Spinal cord (tissue), 10 donors: Measurements from ENCODE around the gene BICDL1. TPM values are rescaled to one million over a fixed set of nuclear protein-coding genes. Genes with fewer than 3 reads are reported as not detected.
A peak's percentile ranks its signal among the peaks of the same experiment; 100 is the strongest.

Source experiments
- DNase-seq, 6 donors: peaks; one replicate each; pipeline versions ENCODE4 v3.0.0 to v3.0.0-alpha.2; 2013 to 2015; ENCODE audit warnings: low spot score in 6 of 6, low read depth in 4 of 6
- H3K27ac ChIP-seq: one replicate; pipeline ENCODE4 v1.5.1; 2013; ENCODE audit warnings: low read depth, low read length, control low read depth
- H3K27me3 ChIP-seq: one replicate; pipeline ENCODE4 v1.6.1; 2013; ENCODE audit warnings: low read length; ENCODE audit not compliant: control insufficient read depth, insufficient read depth
- H3K36me3 ChIP-seq: one replicate; pipeline ENCODE4 v1.6.1; 2013; ENCODE audit warnings: low read length; ENCODE audit not compliant: control insufficient read depth, insufficient read depth
- H3K4me1 ChIP-seq: one replicate; pipeline ENCODE4 v1.6.1; 2013; ENCODE audit warnings: low read length; ENCODE audit not compliant: control insufficient read depth, insufficient read depth
- H3K4me3 ChIP-seq: one replicate; pipeline ENCODE4 v1.5.1; 2013; ENCODE audit warnings: low read depth, low read length, control low read depth
- H3K9me3 ChIP-seq: one replicate; pipeline ENCODE4 v1.6.1; 2013; ENCODE audit warnings: low read length; ENCODE audit not compliant: control insufficient read depth, insufficient read depth
- WGBS: methylation state at CpG from one replicate; pipeline ENCODE4 v1.1.5; 2013; ENCODE audit warnings: missing lambda C conversion rate; ENCODE audit not compliant: insufficient coverage; 5-methylcytosine and 5-hydroxymethylcytosine counted together
- polyA plus RNA-seq, 2 donors: library from polyadenylated mRNA; unstranded; fragments of 120-200 nt; gene quantifications; one replicate each; pipeline ENCODE4 v1.2.1, GENCODE V29; 2013; ENCODE audit not compliant: insufficient read length in 2 of 2
- total RNA-seq, 2 donors: library from RNA; depleted of rRNA in 1 of 2; stranded (reverse); fragments of 120-200 nt in 1 of 2; fragments of >200 nt in 1 of 2; gene quantifications; one replicate each; pipeline versions ENCODE4 v1.2.3 to v1.2.4, GENCODE V29; 2013 to 2014
- donor health status: healthy.

The BICDL1 gene
- total and polyA plus RNA-seq, 4 donors = 11.7 to 55.1 (median 30.1) TPM

- H3K9me3 ChIP-seq = no peaks in the 10 kb centered on the region
- WGBS = under 1% methylated on average over 55 of the region's 55 CpGs
- H3K27ac ChIP-seq = peak overlapping the region; percentile 87
These were observed 98.0 kb downstream of the BICDL1 start for GRCh38 chr12:120086801-120087621.

GRCh38 chr12:120089105-120089504 lies 100.1 kb downstream of the BICDL1 start:
- H3K4me3 ChIP-seq = no peak overlapping the region
- no peak overlapping the region for H3K27ac ChIP-seq
- DNase-seq = no peak
- peaks cover 33% of the 10 kb centered on the region for H3K4me1 ChIP-seq
- H3K27me3 ChIP-seq = no peaks in the 10 kb centered on the region
- H3K36me3 ChIP-seq = peaks cover 44% of the 10 kb centered on the region
- 48% methylated on average over 8 of the region's 8 CpGs for WGBS
- H3K9me3 ChIP-seq = no peaks in the 10 kb centered on the region

More at GRCh38 chr12:120086801-120087621, 98.0 kb downstream of the BICDL1 start:
- Histone ChIP-seq H3K4me3 (peak overlapping the region; percentile 53), H3K4me1 (peaks cover 18% of the 10 kb centered on the region), H3K36me3 (peaks cover 30% of the 10 kb centered on the region), H3K27me3 (no peaks in the 10 kb centered on the region)
- DNase-seq = peak; percentile 93 to 100 (median 98)

- 85% methylated on average over 2 of the region's 2 CpGs for WGBS
- Histone ChIP-seq H3K27me3 (no peaks in the 10 kb centered on the region), H3K4me3 (no peak overlapping the region), H3K9me3 (no peaks in the 10 kb centered on the region), H3K4me1 (peaks cover 39% of the 10 kb centered on the region), H3K27ac (no peak overlapping the region), H3K36me3 (peaks cover 48% of the 10 kb centered on the region)
- no peak for DNase-seq
These were observed 100.8 kb downstream of the BICDL1 start for GRCh38 chr12:120089796-120090195.

- Histone ChIP-seq H3K27ac (no peak overlapping the region), H3K36me3 (peaks cover 47% of the 10 kb centered on the region), H3K4me1 (peaks cover 42% of the 10 kb centered on the region), H3K4me3 (no peak overlapping the region), H3K27me3 (no peaks in the 10 kb centered on the region), H3K9me3 (no peaks in the 10 kb centered on the region)
- 52% methylated on average over 3 of the region's 3 CpGs for WGBS
- no peak for DNase-seq
These were observed 101.2 kb downstream of the BICDL1 start for GRCh38 chr12:120090206-120090605.

- peaks cover 45% of the 10 kb centered on the region for H3K4me1 ChIP-seq
- no peaks in the 10 kb centered on the region for H3K9me3 ChIP-seq
- peaks cover 53% of the 10 kb centered on the region for H3K36me3 ChIP-seq
- WGBS = 74% methylated on average over 18 of the region's 19 CpGs
- DNase-seq = no peak
- H3K27ac ChIP-seq = no peak overlapping the region
- H3K4me3 ChIP-seq = no peak overlapping the region
- H3K27me3 ChIP-seq = no peaks in the 10 kb centered on the region
These were observed 101.7 kb downstream of the BICDL1 start for GRCh38 chr12:120090626-120091295.

- Histone ChIP-seq H3K36me3 (peaks cover 58% of the 10 kb centered on the region), H3K4me3 (no peak overlapping the region), H3K9me3 (no peaks in the 10 kb centered on the region), H3K4me1 (peaks cover 45% of the 10 kb centered on the region), H3K27ac (no peak overlapping the region), H3K27me3 (no peaks in the 10 kb centered on the region)
- DNase-seq = no peak
- WGBS = 71% methylated on average over 12 of the region's 12 CpGs
These were observed 102.5 kb downstream of the BICDL1 start for GRCh38 chr12:120091371-120092090.

- Histone ChIP-seq H3K27ac (no peak overlapping the region), H3K4me3 (no peak overlapping the region), H3K36me3 (peaks cover 70% of the 10 kb centered on the region), H3K4me1 (peaks cover 33% of the 10 kb centered on the region), H3K9me3 (no peaks in the 10 kb centered on the region), H3K27me3 (no peaks in the 10 kb centered on the region)
- 76% methylated on average over 23 of the region's 23 CpGs for WGBS
- DNase-seq = no peak
These were observed 103.7 kb downstream of the BICDL1 start for GRCh38 chr12:120092551-120093335.

GRCh38 chr12:120093336-120093591 lies 104.2 kb downstream of the BICDL1 start:
- H3K4me3 ChIP-seq = no peak overlapping the region
- no peak overlapping the region for H3K27ac ChIP-seq
- no peak for DNase-seq
- no peaks in the 10 kb centered on the region for H3K27me3 ChIP-seq
- 56% methylated on average over 4 of the region's 4 CpGs for WGBS
- H3K36me3 ChIP-seq = peaks cover 76% of the 10 kb centered on the region
- H3K9me3 ChIP-seq = no peaks in the 10 kb centered on the region
- H3K4me1 ChIP-seq = peaks cover 30% of the 10 kb centered on the region
